ENCODE data around the gene AGRN. TPM values are rescaled to one million over a fixed set of nuclear protein-coding genes. Genes with fewer than 3 reads are reported as not detected.

AGRN gene
- total RNA-seq, 1 experiment from 2014 or later: 184 TPM

DNA sequence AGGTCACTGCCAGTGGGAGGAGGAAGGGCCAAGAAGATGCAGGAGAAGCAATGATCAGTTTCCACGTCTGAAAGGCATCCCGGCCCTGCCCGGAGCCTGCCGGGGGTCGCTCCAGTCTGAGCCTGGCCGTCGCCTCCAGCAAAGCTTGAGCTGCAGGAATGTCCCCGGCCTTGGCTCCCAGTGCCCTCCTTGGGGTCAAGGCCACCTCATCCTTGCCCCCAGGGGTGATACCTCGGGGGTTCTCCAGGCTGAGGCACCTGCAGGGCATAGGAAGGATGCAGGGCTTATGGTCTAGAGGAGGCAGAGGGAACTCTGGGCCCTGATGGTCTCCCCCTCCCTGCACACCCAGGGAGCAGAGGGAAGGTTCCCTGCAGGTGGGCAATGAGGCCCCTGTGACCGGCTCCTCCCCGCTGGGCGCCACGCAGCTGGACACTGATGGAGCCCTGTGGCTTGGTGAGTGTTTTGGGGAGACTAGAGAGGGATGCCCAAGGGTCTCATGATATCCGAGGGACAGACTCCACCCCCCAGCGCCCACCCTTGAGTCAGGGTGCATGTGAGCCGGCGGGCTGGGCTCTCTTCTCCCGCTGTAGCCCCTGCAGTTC is 34.3 kb downstream of the AGRN start (continued):
- TF ChIP-seq, protein P1, sequence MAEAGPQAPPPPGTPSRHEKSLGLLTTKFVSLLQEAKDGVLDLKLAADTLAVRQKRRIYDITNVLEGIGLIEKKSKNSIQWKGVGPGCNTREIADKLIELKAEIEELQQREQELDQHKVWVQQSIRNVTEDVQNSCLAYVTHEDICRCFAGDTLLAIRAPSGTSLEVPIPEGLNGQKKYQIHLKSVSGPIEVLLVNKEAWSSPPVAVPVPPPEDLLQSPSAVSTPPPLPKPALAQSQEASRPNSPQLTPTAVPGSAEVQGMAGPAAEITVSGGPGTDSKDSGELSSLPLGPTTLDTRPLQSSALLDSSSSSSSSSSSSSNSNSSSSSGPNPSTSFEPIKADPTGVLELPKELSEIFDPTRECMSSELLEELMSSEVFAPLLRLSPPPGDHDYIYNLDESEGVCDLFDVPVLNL (CRISPR knock-in tag; IDR thresholded peaks at IDR 0.05; ENCODE audit: borderline replicate concordance, low read depth): no peak
- TF ChIP-seq, protein P2, sequence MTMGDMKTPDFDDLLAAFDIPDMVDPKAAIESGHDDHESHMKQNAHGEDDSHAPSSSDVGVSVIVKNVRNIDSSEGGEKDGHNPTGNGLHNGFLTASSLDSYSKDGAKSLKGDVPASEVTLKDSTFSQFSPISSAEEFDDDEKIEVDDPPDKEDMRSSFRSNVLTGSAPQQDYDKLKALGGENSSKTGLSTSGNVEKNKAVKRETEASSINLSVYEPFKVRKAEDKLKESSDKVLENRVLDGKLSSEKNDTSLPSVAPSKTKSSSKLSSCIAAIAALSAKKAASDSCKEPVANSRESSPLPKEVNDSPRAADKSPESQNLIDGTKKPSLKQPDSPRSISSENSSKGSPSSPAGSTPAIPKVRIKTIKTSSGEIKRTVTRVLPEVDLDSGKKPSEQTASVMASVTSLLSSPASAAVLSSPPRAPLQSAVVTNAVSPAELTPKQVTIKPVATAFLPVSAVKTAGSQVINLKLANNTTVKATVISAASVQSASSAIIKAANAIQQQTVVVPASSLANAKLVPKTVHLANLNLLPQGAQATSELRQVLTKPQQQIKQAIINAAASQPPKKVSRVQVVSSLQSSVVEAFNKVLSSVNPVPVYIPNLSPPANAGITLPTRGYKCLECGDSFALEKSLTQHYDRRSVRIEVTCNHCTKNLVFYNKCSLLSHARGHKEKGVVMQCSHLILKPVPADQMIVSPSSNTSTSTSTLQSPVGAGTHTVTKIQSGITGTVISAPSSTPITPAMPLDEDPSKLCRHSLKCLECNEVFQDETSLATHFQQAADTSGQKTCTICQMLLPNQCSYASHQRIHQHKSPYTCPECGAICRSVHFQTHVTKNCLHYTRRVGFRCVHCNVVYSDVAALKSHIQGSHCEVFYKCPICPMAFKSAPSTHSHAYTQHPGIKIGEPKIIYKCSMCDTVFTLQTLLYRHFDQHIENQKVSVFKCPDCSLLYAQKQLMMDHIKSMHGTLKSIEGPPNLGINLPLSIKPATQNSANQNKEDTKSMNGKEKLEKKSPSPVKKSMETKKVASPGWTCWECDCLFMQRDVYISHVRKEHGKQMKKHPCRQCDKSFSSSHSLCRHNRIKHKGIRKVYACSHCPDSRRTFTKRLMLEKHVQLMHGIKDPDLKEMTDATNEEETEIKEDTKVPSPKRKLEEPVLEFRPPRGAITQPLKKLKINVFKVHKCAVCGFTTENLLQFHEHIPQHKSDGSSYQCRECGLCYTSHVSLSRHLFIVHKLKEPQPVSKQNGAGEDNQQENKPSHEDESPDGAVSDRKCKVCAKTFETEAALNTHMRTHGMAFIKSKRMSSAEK (CRISPR knock-in tag; IDR thresholded peaks at IDR 0.05; ENCODE audit: borderline replicate concordance): no peak
- no peak for TF ChIP-seq ZBTB21 (CRISPR knock-in tag; IDR thresholded peaks at IDR 0.05; ENCODE audit: borderline replicate concordance)
- TF ChIP-seq, protein P3, sequence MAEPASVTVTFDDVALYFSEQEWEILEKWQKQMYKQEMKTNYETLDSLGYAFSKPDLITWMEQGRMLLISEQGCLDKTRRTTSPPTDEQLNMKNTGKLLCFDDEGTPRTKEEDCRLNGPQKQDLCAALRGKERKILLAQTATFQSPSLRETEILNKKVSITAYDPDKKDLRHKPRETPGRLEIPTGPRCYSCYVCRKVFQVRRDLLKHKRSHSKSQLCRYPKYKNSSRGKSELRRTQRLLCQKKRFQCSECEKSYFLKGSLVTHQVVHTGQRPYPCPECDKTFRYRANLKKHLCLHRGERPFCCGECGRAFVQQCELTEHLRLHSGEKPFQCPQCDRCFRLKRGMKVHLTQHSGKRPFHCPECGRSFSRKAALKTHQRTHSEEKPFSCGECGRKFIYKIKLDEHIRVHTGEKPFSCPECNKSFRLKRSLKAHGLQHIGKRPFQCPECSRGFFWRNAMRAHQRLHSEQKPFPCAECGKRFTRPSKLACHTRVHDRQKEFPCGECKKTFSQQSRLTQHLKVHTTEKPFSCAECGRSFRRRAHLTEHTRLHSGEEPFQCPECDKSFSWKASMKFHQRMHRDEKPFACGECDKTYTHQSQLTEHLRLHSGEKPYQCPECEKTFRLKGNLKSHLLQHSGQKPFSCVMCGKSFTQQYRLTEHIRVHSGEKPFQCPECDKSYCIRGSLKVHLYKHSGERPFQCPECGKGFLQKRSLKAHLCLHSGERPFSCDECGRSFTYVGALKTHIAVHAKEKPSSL (CRISPR knock-in tag; conservative IDR thresholded peaks at IDR 0.05): no peak
- no peak for TF ChIP-seq ELF4 (CRISPR knock-in tag; IDR thresholded peaks at IDR 0.05; ENCODE audit: low read depth)
- TF ChIP-seq, protein P4, sequence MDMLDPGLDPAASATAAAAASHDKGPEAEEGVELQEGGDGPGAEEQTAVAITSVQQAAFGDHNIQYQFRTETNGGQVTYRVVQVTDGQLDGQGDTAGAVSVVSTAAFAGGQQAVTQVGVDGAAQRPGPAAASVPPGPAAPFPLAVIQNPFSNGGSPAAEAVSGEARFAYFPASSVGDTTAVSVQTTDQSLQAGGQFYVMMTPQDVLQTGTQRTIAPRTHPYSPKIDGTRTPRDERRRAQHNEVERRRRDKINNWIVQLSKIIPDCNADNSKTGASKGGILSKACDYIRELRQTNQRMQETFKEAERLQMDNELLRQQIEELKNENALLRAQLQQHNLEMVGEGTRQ (CRISPR knock-in tag; IDR thresholded peaks at IDR 0.05): no peak
- no peak for TF ChIP-seq TEAD4 (CRISPR knock-in tag; IDR thresholded peaks at IDR 0.05)

DNA sequence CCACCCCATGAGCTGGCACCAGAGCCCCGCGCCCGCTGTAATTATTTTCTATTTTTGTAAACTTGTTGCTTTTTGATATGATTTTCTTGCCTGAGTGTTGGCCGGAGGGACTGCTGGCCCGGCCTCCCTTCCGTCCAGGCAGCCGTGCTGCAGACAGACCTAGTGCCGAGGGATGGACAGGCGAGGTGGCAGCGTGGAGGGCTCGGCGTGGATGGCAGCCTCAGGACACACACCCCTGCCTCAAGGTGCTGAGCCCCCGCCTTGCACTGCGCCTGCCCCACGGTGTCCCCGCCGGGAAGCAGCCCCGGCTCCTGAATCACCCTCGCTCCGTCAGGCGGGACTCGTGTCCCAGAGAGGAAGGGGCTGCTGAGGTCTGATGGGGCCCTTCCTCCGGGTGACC is 35.1 kb downstream of the AGRN start:
- DNase-seq (ENCODE audit: low spot score) (no peak), ATAC-seq (no peak)
- peaks cover 6% of the 10 kb centered on the region for H3K9me3 Mint-ChIP-seq
- CTCF ChIA-PET: interaction anchor here (0.5 to 0.9 kb wide), 2 partner anchors 14 to 1445 kb away, joined by 3 to 4 read pairs; no protein-coding TSS in a partner anchor
- no peak overlapping the region for H3K4me3 Mint-ChIP-seq
- H3K27me3 Mint-ChIP-seq (ENCODE audit: low read depth): peaks cover 26% of the 10 kb centered on the region
- POLR2A ChIA-PET: no interaction called here
- peaks cover 17% of the 10 kb centered on the region for H3K36me3 Mint-ChIP-seq
- no peak overlapping the region for H3K27ac Mint-ChIP-seq
- peaks cover 5% of the 10 kb centered on the region; the same call in 1 of the 2 replicates for H3K4me1 Mint-ChIP-seq
- TF ChIP-seq SP1 (CRISPR knock-in tag; conservative IDR thresholded peaks at IDR 0.05) (no peak), GABPB1 (CRISPR knock-in tag; IDR thresholded peaks at IDR 0.05) (no peak), JUN (CRISPR knock-in tag; IDR thresholded peaks at IDR 0.05) (no peak), NFE2L1 (CRISPR knock-in tag; IDR thresholded peaks at IDR 0.05) (no peak), ZNF138 (CRISPR knock-in tag; conservative IDR thresholded peaks at IDR 0.05) (no peak), NFATC4 (CRISPR knock-in tag; IDR thresholded peaks at IDR 0.05) (no peak), SMAD3 (CRISPR knock-in tag; IDR thresholded peaks at IDR 0.05; ENCODE audit: borderline replicate concordance) (no peak), ETV6 (CRISPR knock-in tag; IDR thresholded peaks at IDR 0.05) (no peak), NR1H2 (CRISPR knock-in tag; IDR thresholded peaks at IDR 0.05) (no peak), GTF2I (CRISPR knock-in tag; conservative IDR thresholded peaks at IDR 0.05) (no peak), NR3C1 (CRISPR knock-in tag; conservative IDR thresholded peaks at IDR 0.05; ENCODE audit: low read depth) (no peak)
- TF ChIP-seq, protein P5, sequence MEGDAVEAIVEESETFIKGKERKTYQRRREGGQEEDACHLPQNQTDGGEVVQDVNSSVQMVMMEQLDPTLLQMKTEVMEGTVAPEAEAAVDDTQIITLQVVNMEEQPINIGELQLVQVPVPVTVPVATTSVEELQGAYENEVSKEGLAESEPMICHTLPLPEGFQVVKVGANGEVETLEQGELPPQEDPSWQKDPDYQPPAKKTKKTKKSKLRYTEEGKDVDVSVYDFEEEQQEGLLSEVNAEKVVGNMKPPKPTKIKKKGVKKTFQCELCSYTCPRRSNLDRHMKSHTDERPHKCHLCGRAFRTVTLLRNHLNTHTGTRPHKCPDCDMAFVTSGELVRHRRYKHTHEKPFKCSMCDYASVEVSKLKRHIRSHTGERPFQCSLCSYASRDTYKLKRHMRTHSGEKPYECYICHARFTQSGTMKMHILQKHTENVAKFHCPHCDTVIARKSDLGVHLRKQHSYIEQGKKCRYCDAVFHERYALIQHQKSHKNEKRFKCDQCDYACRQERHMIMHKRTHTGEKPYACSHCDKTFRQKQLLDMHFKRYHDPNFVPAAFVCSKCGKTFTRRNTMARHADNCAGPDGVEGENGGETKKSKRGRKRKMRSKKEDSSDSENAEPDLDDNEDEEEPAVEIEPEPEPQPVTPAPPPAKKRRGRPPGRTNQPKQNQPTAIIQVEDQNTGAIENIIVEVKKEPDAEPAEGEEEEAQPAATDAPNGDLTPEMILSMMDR (IDR thresholded peaks at IDR 0.05): no peak
- TF ChIP-seq, protein P6, sequence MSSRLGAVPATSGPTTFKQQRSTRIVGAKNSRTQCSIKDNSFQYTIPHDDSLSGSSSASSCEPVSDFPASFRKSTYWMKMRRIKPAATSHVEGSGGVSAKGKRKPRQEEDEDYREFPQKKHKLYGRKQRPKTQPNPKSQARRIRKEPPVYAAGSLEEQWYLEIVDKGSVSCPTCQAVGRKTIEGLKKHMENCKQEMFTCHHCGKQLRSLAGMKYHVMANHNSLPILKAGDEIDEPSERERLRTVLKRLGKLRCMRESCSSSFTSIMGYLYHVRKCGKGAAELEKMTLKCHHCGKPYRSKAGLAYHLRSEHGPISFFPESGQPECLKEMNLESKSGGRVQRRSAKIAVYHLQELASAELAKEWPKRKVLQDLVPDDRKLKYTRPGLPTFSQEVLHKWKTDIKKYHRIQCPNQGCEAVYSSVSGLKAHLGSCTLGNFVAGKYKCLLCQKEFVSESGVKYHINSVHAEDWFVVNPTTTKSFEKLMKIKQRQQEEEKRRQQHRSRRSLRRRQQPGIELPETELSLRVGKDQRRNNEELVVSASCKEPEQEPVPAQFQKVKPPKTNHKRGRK (CRISPR knock-in tag; IDR thresholded peaks at IDR 0.05; ENCODE audit: borderline replicate concordance): no peak
- TF ChIP-seq, protein P2 (CRISPR knock-in tag; IDR thresholded peaks at IDR 0.05; ENCODE audit: borderline replicate concordance): no peak

All from WTC11 (cell line).